Colonic mucosa (tissue), 4 donors: ENCODE measurements around the gene MAP2K1. TPM values are rescaled to one million over a fixed set of nuclear protein-coding genes. Genes with fewer than 3 reads are reported as not detected.
A peak's percentile ranks its signal among the peaks of the same experiment; 100 is the strongest.
"Not testable (repeated sequence)": the region's sequence is repeated elsewhere in the genome, so short reads cannot be mapped to it uniquely, and the experiment has no call there.

Source experiments
- DNase-seq: peaks from one replicate; pipeline ENCODE4 v3.0.0-alpha.2; 2020
- H3K27ac ChIP-seq: fragments of 200-600 bp; one replicate; pipeline ENCODE4 v1.8.0; 2021
- H3K27me3 ChIP-seq: fragments of 200-600 bp; one replicate; pipeline ENCODE4 v1.8.0; 2021
- H3K36me3 ChIP-seq: fragments of 200-600 bp; one replicate; pipeline ENCODE4 v1.8.0; 2021
- H3K4me1 ChIP-seq: fragments of 200-600 bp; one replicate; pipeline ENCODE4 v1.8.0; 2021; ENCODE audit warnings: mild to moderate bottlenecking
- H3K4me3 ChIP-seq: fragments of 200-600 bp; one replicate; pipeline ENCODE4 v1.8.0; 2021
- H3K9ac ChIP-seq, 2 donors: one replicate each; pipeline ENCODE4 v1.7.0; 2013; ENCODE audit warnings: control low read depth in 2 of 2, low read depth in 2 of 2, low read length in 2 of 2
- H3K9me3 ChIP-seq: fragments of 200-600 bp; one replicate; pipeline ENCODE4 v1.8.0; 2021
- intact Hi-C: fragments of 100-400 bp; cut with DNase I; formaldehyde crosslinking; loops from one replicate; pipeline ENCODE4 v1.14.1; 2022
- total RNA-seq, 2 donors: library from RNA; stranded (reverse); fragmentation: NEBNext Ultra II Directional in 1 of 2; extraction: Animal tissue kit (Norgen Biotek cat#: 25700) in 1 of 2; gene quantifications; one replicate each; pipeline ENCODE4 v1.2.1, GENCODE V29; 2021
- TF ChIP-seq, protein P1 (sequence below): fragments of 200-600 bp; IDR thresholded peaks from one replicate; pipeline ENCODE4 v1.8.0; 2022; ENCODE audit warnings: antibody characterized with exemption, mild to moderate bottlenecking
- donor health status: healthy.
- donor health status: DM: no; HTN: no; CAD: no.
- donor health status: DM: no; HTN: no; CAD: no.

MAP2K1 gene
- total RNA-seq, 2 donors from 2014 or later: 50.0 to 53.2 TPM

GRCh38 chr15:66498501-66499386 lies 112.0 kb downstream of the MAP2K1 start:
- Histone ChIP-seq H3K27ac (no peak overlapping the region), H3K9me3 (no peaks in the 10 kb centered on the region), H3K36me3 (peaks cover 17% of the 10 kb centered on the region), H3K4me3 (no peak overlapping the region), H3K4me1 (peaks cover 17% of the 10 kb centered on the region), H3K27me3 (no peaks in the 10 kb centered on the region), H3K9ac (no peak overlapping the region)
- intact Hi-C loops: loop anchor here (2.0 to 10.0 kb wide), 2 partner anchors 112 to 194 kb away; partner anchors contain the start of gene MAP2K1
- no peak for DNase-seq
- TF ChIP-seq, protein P1, sequence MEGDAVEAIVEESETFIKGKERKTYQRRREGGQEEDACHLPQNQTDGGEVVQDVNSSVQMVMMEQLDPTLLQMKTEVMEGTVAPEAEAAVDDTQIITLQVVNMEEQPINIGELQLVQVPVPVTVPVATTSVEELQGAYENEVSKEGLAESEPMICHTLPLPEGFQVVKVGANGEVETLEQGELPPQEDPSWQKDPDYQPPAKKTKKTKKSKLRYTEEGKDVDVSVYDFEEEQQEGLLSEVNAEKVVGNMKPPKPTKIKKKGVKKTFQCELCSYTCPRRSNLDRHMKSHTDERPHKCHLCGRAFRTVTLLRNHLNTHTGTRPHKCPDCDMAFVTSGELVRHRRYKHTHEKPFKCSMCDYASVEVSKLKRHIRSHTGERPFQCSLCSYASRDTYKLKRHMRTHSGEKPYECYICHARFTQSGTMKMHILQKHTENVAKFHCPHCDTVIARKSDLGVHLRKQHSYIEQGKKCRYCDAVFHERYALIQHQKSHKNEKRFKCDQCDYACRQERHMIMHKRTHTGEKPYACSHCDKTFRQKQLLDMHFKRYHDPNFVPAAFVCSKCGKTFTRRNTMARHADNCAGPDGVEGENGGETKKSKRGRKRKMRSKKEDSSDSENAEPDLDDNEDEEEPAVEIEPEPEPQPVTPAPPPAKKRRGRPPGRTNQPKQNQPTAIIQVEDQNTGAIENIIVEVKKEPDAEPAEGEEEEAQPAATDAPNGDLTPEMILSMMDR: peak; percentile 27

DNA sequence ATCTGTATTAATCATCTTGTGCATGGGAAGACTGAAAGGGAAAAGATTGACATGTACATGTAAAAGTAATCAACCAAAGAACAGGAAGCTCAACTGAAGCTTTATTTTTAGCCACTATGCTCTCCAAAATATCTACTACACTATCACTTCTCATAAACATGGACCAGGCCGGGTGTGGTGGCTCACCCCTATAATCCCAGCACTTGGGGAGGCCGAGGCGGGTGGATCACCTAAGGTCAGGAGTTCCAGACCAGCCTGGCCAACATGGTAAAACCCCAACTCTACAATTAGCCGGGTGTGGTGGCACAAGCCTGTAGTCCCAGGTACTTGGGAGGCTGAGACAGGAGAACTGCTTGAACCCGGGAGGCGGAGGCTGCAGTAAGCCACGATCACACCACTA lies 113.6 kb downstream of the MAP2K1 start:
- H3K4me1 ChIP-seq: peaks cover 17% of the 10 kb centered on the region
- H3K4me3 ChIP-seq, H3K27ac ChIP-seq, H3K9me3 ChIP-seq, H3K27me3 ChIP-seq, DNase-seq, H3K9ac ChIP-seq, intact Hi-C loops: not testable (repeated sequence)
- H3K36me3 ChIP-seq: peaks cover 17% of the 10 kb centered on the region

- no peak overlapping the region for H3K9ac ChIP-seq
- TF ChIP-seq, protein P1: no peak
- peaks cover 6% of the 10 kb centered on the region for H3K4me1 ChIP-seq
- no peak overlapping the region for H3K4me3 ChIP-seq
- no peaks in the 10 kb centered on the region for H3K9me3 ChIP-seq
- no peak for DNase-seq
- peaks cover 17% of the 10 kb centered on the region for H3K36me3 ChIP-seq
- no peak overlapping the region for H3K27ac ChIP-seq
- intact Hi-C loops: no loop called here
- H3K27me3 ChIP-seq: no peaks in the 10 kb centered on the region
Measured at GRCh38 chr15:66502491-66502890, 115.8 kb downstream of the MAP2K1 start.

- Histone ChIP-seq H3K4me3 (peak overlapping the region; percentile 85), H3K36me3 (peaks cover 17% of the 10 kb centered on the region), H3K9ac (peak overlapping the region in 1 of 2 donors; percentile 94)
- DNase-seq, H3K27me3 ChIP-seq, intact Hi-C loops, H3K9me3 ChIP-seq, H3K27ac ChIP-seq, H3K4me1 ChIP-seq: not testable (repeated sequence)
Measured at GRCh38 chr15:66503041-66503648, 116.4 kb downstream of the MAP2K1 start.

DNA sequence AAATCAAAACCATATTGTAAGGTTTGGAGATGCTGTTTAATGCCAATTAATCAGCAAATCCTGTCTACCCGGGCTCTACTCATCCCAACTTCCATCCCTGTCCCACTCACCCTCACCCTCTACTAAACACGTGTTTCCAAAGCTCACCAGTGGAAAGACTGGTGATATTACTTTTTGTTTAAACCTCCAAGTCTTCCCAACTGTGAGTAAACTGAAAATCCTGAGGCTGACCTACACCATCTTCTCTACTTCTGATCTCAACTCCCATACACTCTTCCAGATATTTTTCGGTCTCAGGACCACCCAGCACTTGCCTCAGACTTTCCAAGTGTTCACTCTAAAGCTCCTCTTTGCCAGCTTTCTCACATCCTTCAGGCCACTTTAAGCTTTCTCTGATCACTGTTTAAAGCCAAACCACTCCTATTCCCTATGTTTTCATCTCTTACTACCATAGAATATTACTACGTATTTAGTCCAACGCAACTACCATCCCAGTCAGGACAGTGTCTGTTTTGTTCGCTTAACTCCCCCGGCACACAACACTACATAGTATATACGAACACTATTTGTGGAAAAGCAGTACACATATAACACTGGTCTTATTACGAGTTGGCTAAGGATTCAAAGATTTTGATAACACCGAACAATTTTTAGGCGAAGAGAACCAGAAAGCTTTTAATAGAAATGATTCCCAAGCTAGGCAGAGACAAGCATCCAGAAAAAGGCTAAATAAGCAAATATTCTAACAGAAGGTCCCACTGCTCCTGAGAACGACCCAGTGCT lies 117.3 kb downstream of the MAP2K1 start:
- Histone ChIP-seq H3K4me1 (peaks cover 6% of the 10 kb centered on the region), H3K9me3 (no peaks in the 10 kb centered on the region), H3K36me3 (peaks cover 16% of the 10 kb centered on the region), H3K4me3 (peak overlapping the region; percentile 85), H3K27me3 (no peaks in the 10 kb centered on the region), H3K27ac (peak overlapping the region; percentile 78), H3K9ac (peak overlapping the region; percentile 80 to 94)
- DNase-seq: no peak
- TF ChIP-seq, protein P1: no peak
- intact Hi-C loops: no loop called here
